ENCODE measurements around the gene FAM209B.

DNA sequence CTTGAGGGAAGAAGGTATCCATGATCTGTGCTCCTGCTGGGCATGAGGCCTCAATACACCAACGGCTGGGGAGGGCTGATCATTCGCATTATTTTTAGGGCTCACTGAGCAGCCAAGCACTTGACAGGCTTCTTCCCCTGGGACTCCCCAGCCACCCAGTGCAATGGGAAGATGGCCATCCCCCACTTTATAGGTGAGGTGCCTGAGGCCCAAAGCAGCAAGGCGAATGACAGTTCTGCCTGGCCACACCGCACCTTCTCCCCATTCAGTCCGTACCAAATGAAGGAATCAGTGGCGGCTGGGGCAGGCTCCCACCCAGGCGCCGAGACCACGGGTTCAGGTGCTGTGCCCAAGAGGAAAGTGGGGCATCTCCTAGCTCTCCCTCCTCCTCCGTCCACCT is 12.9 kb upstream of the FAM209B start:
- TF ChIP-seq YY1 (IDR thresholded peaks at IDR 0.05; ENCODE audit: insufficient read depth, insufficient read length) (no peak), ZNF274 (IDR thresholded peaks at IDR 0.05; ENCODE audit: low read depth, low read length) (no peak)
